Smooth muscle cell (in vitro differentiated cells): ENCODE results near the gene ACTA1. TPM values are rescaled to one million over a fixed set of nuclear protein-coding genes. Genes with fewer than 3 reads are reported as not detected.

Experiments used
- DNase-seq: peaks from one replicate; lab custom pipeline; 2025; ENCODE audit not compliant: unreplicated experiment; lab: John Stamatoyannopoulos, UW
- H2AFZ ChIP-seq: fragments of 200-600 bp; sonication (generic); 2 replicates; pipeline ENCODE4 v1.6.0; 2016; ENCODE audit warnings: antibody characterized with exemption, low read depth, mild to moderate bottlenecking
- H3F3A ChIP-seq: fragments of 200-600 bp; sonication (generic); 2 replicates; pipeline ENCODE4 v1.6.0; 2017; ENCODE audit warnings: antibody characterized with exemption, low read depth
- H3K27ac ChIP-seq: fragments of 200-600 bp; sonication (generic); 2 replicates; pipeline ENCODE4 v1.5.1; 2016; ENCODE audit warnings: low read depth, mild to moderate bottlenecking
- H3K27me3 ChIP-seq: fragments of 200-600 bp; sonication (generic); 2 replicates; pipeline ENCODE4 v1.6.1; 2016; ENCODE audit warnings: low read depth, mild to moderate bottlenecking
- H3K36me3 ChIP-seq: fragments of 200-600 bp; sonication (generic); 2 replicates; pipeline ENCODE4 v1.5.1; 2016; ENCODE audit warnings: low read depth
- H3K4me1 ChIP-seq: fragments of 200-600 bp; sonication (generic); 2 replicates; pipeline ENCODE4 v1.5.1; 2016; ENCODE audit warnings: low read depth
- H3K4me2 ChIP-seq: fragments of 200-600 bp; sonication (generic); 2 replicates; pipeline ENCODE4 v1.6.0; 2016; ENCODE audit warnings: mild to moderate bottlenecking
- H3K4me3 ChIP-seq: fragments of 200-600 bp; sonication (generic); 2 replicates; pipeline ENCODE4 v1.5.1; 2016; ENCODE audit warnings: mild to moderate bottlenecking
- H3K79me2 ChIP-seq: fragments of 200-600 bp; sonication (generic); 2 replicates; pipeline ENCODE4 v1.6.0; 2016; ENCODE audit warnings: low read depth, mild to moderate bottlenecking
- H3K9ac ChIP-seq: fragments of 200-600 bp; sonication (generic); 2 replicates; pipeline ENCODE4 v1.6.0; 2016; ENCODE audit warnings: low read depth
- H3K9me3 ChIP-seq: fragments of 200-600 bp; sonication (generic); replicated peaks from 2 replicates; pipeline ENCODE4 v1.5.1; 2016; ENCODE audit warnings: low read depth
- H4K20me1 ChIP-seq: fragments of 200-600 bp; sonication (generic); 2 replicates; pipeline ENCODE4 v1.6.0; 2016; ENCODE audit warnings: low read depth
- WGBS: methylation state at CpG from one replicate; pipeline ENCODE4 v1.1.7; 2016; ENCODE audit warnings: low lambda C conversion rate; 5-methylcytosine and 5-hydroxymethylcytosine counted together
- polyA plus RNA-seq: library from polyadenylated mRNA; unstranded; fragments of >200 nt; fragmentation: Nextera tagmentation; extraction: Ambion mirVana; gene quantifications from 2 replicates; pipeline ENCODE4 v1.2.1, GENCODE V29; 2016
- total RNA-seq: library from RNA; depleted of rRNA; stranded (reverse); fragments of >200 nt; gene quantifications from 2 replicates; pipeline ENCODE4 v1.2.3, GENCODE V29; 2014
- TF ChIP-seq, protein P1 (sequence below): fragments of 200-600 bp; sonication (generic); IDR thresholded peaks from 2 replicates; pipeline ENCODE4 v1.5.1; 2017; ENCODE audit warnings: borderline replicate concordance, mild to moderate bottlenecking, antibody characterized with exemption; ENCODE audit not compliant: insufficient read depth, poor library complexity, severe bottlenecking

ACTA1 gene
- total and polyA plus RNA-seq, 2 experiments from 2014 or later, result 3.7 to 5.1 TPM

DNA sequence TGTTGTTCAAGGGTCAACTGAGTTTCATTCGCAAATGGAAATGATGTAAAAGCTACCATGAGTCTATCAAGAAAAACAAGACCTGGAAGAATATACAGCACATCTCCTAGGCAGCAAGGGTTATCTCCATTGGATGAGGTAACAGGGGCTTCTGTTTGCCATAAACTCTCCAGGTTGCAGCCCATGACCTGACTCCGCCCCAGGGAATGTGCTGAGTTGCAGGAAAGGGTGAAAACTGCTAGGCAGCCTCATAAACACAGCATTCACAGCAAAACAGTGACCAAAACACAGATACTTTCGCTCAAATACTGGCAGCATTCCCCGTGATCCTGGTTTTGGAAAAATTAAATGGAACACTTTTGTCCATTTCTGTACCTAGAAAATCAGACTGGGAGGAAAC is 20.2 kb upstream of the ACTA1 start:
- Histone ChIP-seq H3K36me3 (peaks cover 12% of the 10 kb centered on the region), H3K9me3 (no peaks in the 10 kb centered on the region), H3K4me3 (no peak overlapping the region), H4K20me1 (no peaks in the 10 kb centered on the region), H3K9ac (no peak overlapping the region), H3K27ac (no peak overlapping the region), H3K79me2 (no peaks in the 10 kb centered on the region), H3K4me2 (no peak overlapping the region), H2AFZ (no peak overlapping the region), H3K4me1 (no peaks in the 10 kb centered on the region), H3K27me3 (no peaks in the 10 kb centered on the region), H3F3A (no peaks in the 10 kb centered on the region)
- DNase-seq, result no peak
- TF ChIP-seq, protein P1, sequence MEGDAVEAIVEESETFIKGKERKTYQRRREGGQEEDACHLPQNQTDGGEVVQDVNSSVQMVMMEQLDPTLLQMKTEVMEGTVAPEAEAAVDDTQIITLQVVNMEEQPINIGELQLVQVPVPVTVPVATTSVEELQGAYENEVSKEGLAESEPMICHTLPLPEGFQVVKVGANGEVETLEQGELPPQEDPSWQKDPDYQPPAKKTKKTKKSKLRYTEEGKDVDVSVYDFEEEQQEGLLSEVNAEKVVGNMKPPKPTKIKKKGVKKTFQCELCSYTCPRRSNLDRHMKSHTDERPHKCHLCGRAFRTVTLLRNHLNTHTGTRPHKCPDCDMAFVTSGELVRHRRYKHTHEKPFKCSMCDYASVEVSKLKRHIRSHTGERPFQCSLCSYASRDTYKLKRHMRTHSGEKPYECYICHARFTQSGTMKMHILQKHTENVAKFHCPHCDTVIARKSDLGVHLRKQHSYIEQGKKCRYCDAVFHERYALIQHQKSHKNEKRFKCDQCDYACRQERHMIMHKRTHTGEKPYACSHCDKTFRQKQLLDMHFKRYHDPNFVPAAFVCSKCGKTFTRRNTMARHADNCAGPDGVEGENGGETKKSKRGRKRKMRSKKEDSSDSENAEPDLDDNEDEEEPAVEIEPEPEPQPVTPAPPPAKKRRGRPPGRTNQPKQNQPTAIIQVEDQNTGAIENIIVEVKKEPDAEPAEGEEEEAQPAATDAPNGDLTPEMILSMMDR, result no peak
- WGBS, result 95% methylated on average over 4 of the region's 4 CpGs

- H3K9ac ChIP-seq, result no peak overlapping the region
- 94% methylated on average over 5 of the region's 5 CpGs for WGBS
- H3K36me3 ChIP-seq, result peaks cover 12% of the 10 kb centered on the region
- no peaks in the 10 kb centered on the region for H3K79me2 ChIP-seq
- H4K20me1 ChIP-seq, result no peaks in the 10 kb centered on the region
- H3K9me3 ChIP-seq, result no peaks in the 10 kb centered on the region
- no peaks in the 10 kb centered on the region for H3F3A ChIP-seq
- no peak overlapping the region for H3K4me2 ChIP-seq
- no peak overlapping the region for H3K27ac ChIP-seq
- H3K27me3 ChIP-seq, result no peaks in the 10 kb centered on the region
- no peak overlapping the region for H2AFZ ChIP-seq
- no peak for DNase-seq
- H3K4me3 ChIP-seq, result no peak overlapping the region
- no peaks in the 10 kb centered on the region for H3K4me1 ChIP-seq
- TF ChIP-seq, protein P1, result peak; percentile 44
These were observed 19.3 kb upstream of the ACTA1 start for GRCh38 chr1:229452956-229453801.

DNA sequence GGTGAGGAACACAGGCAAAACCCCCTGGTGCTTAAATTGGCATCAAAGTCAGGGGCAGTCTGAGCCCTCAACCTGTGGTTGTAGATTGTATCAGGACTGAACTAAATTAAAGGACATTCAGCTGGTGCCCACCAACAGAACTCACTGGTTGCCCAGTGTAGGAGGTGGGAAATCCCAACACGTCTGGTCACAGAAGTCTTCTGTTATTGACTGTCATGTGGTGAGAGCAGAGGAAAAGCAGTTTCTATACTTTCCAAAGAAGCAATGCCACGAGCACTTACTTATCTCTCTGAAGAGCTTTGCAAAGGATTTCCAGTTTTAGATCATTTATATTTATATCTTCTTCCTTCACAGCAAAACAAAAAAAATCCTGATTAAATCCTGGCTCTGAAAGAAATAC is 15.0 kb upstream of the ACTA1 start:
- no peaks in the 10 kb centered on the region for H4K20me1 ChIP-seq
- no peaks in the 10 kb centered on the region for H3F3A ChIP-seq
- no peaks in the 10 kb centered on the region for H3K79me2 ChIP-seq
- peaks cover 12% of the 10 kb centered on the region for H3K36me3 ChIP-seq
- H3K4me1 ChIP-seq, result no peaks in the 10 kb centered on the region
- no peak overlapping the region for H3K4me3 ChIP-seq
- no peak for DNase-seq
- 19% methylated on average over 2 of the region's 2 CpGs for WGBS
- no peak overlapping the region for H3K4me2 ChIP-seq
- no peak overlapping the region for H3K9ac ChIP-seq
- H2AFZ ChIP-seq, result no peak overlapping the region
- TF ChIP-seq, protein P1, result no peak
- no peak overlapping the region for H3K27ac ChIP-seq
- H3K9me3 ChIP-seq, result no peaks in the 10 kb centered on the region
- no peaks in the 10 kb centered on the region for H3K27me3 ChIP-seq

- Histone ChIP-seq H2AFZ (no peak overlapping the region), H3K4me1 (no peaks in the 10 kb centered on the region), H3K27me3 (no peaks in the 10 kb centered on the region), H3K4me3 (no peak overlapping the region), H3K27ac (no peak overlapping the region), H3K9ac (no peak overlapping the region), H3K9me3 (no peaks in the 10 kb centered on the region), H3K36me3 (peaks cover 12% of the 10 kb centered on the region), H4K20me1 (no peaks in the 10 kb centered on the region), H3K79me2 (no peaks in the 10 kb centered on the region), H3K4me2 (no peak overlapping the region), H3F3A (peaks cover 1% of the 10 kb centered on the region)
- DNase-seq, result no peak
- TF ChIP-seq, protein P1, result no peak
- 96% methylated on average over 7 of the region's 7 CpGs for WGBS
These were observed 14.5 kb upstream of the ACTA1 start for GRCh38 chr1:229448354-229448753.
